T47D (cell line): Measurements from ENCODE around the gene FAM149B1.
"Not testable (repeated sequence)": the region's sequence is repeated elsewhere in the genome, so short reads cannot be mapped to it uniquely, and the experiment has no call there.

Source experiments
- DNase-seq, 2 experiments: peaks; one replicate each; pipeline versions ENCODE4 v3.0.0 to v3.0.0-alpha.2; 2011 to 2012; ENCODE audit warnings: low read depth in 1 of 2, low spot score in 1 of 2
- JUND ChIP-seq: IDR thresholded peaks from 2 replicates; pipeline ENCODE4 v1.6.1; 2012; ENCODE audit warnings: low read depth
- in situ Hi-C: cut with HindIII; loops from 2 replicates; pipeline ENCODE4 v1.10.0; 2016; ENCODE audit warnings: low sequenced_read_pairs, low pct_unique_long_range_greater_than_20kb

FAM149B1 gene

DNA sequence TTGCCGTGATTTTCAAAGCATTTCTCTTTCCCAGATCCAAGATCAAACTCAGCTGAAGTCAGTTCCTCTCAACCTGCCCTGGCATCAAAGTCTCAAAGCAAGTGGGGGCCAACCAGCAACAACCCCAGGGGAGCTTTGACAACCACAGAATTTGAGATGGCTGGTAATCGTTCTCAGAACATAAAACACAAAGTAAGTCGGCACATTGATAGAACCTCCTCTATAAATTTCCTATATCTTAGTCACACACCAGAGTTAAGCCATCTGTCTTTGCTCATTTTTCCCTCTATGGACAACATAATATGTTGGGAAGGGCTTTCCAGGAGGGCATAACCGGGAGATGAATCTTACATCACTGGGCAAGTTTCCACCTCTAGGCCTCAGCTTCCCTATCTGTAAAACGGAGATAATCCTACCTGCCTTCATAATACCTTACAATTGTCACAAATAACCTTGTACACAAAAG is 80.4 kb downstream of the FAM149B1 start:
- TF ChIP-seq JUND, result no peak
- DNase-seq, result no peak
- in situ Hi-C loops, result no loop called here

- TF ChIP-seq JUND, result no peak
- peak in 1 of 2 experiments; percentile 42 for DNase-seq
- in situ Hi-C loops, result no loop called here
Measured at GRCh38 chr10:73251683-73252444, 83.9 kb downstream of the FAM149B1 start.

DNA sequence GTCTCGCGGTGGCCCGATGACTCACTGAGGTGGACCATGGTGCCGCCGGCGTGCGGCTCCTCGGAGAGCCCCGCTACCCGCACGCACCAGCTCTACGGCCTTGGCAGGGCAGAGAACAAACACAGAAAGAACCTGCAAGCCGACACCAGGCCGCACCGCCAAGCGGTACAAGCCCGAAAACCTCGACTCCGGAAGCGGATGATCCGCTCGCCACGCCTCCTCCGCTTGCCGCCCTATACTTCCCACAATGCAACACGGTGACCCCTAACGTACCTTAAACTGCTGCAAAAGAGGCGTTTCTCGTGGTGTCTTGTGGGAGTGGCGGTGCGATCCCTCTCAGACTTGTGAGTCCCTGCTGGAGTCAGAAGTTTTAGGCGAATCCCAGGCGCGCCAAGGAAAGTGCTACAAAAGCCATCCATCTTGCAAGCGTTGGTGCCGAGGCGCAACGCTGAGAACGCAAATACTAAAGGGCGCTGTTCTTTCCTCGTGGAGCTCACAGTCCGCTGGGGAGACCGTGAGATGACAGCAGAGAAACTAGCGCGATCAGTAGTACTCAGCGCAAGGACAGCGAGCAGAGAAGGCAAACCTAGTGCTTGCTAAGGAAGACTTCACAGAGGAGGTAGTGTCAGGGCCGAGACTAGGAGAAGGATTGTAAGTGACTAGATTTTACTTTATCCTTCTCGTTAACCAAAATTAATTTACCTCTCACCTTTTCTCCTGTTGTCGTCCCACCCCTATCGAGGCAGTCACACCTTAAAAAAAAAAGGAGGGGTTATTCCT is 84.7 kb downstream of the FAM149B1 start, which contains the start of gene MRPS16:
TSS of gene MRPS16 (minus strand) at position 200 of the 780 bp plus-strand sequence. CDS start at position 38, 162 bp downstream.
- in situ Hi-C loops, result no loop called here
- TF ChIP-seq JUND, result no peak; the same call in 1 of the 2 replicates
- DNase-seq, result peak; percentile 95 to 99

DNA sequence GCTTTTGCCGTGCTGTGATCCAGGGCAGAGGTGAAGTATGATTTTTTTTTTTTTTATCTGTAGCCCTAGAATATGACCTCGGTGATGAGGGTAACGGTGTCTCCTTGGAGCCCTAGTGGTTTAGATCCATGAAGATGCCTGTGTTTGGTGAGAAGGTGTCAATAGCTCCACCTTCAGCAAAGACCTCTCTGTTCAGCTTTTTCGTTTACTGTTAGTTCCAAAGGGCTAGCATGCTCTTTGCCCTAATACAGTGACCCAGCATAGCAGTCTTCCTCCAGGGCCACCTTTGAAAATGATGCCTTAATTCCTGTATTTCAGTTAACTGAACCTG is 85.3 kb downstream of the FAM149B1 start:
- in situ Hi-C loops, result no loop called here
- peak in 1 of 2 experiments; percentile 45 for DNase-seq
- no peak for TF ChIP-seq JUND

DNA sequence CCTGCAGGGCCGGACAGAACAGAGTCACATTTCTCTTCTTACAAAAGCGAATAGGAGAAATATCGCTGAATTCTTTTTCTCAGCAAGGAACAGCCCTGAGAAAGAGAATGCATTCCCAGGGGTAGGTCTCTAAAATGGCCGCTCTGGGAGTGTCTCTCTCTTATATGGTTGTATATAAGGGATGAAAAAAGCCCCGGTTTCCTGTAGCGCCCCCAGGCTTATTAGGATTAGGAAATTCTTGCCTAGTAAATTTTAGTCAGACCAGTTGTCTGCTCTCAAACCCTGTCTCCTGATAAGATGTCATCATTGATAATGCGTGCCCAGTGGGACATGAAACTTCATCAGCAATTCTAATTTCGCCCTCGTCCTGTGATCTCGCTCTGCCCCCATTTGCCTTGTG is 90.7 kb downstream of the FAM149B1 start:
- DNase-seq, result peak in 1 of 2 experiments; percentile 16
- in situ Hi-C loops, result not testable (repeated sequence)

DNA sequence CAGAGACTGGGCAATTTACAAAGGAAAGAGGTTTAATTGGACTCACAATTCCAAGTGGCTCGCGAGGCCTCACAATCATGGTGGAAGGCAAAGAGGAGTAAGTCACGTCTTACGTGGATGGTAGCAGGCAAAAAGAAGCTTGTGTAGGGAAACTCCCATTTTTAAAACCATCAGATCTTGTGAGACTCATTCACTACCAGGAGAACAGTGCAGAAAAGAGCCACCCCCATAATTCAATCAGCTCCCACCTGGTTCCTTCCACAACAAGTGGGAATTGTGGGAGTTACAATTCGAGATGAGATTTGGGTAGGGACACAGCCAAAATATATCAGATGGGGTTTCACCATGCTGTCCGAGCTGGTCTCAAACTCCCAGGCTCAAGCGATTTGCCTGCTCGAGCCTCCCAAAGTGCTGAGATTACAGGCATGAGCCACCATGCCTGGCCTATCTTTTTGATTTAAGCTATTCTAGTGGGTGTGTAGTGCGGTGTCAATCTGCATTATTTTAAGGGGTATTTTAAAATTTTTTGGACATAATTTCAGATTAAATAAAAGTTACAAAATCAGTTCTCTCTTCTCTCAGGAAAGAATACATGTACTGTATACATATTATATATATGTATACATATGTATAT is 93.6 kb downstream of the FAM149B1 start:
- DNase-seq, result no peak
- no peak for TF ChIP-seq JUND
- in situ Hi-C loops, result no loop called here

GRCh38 chr10:73262105-73262730 is 94.3 kb downstream of the FAM149B1 start:
- no peak for DNase-seq
- no peak for TF ChIP-seq JUND
- in situ Hi-C loops, result no loop called here

DNA sequence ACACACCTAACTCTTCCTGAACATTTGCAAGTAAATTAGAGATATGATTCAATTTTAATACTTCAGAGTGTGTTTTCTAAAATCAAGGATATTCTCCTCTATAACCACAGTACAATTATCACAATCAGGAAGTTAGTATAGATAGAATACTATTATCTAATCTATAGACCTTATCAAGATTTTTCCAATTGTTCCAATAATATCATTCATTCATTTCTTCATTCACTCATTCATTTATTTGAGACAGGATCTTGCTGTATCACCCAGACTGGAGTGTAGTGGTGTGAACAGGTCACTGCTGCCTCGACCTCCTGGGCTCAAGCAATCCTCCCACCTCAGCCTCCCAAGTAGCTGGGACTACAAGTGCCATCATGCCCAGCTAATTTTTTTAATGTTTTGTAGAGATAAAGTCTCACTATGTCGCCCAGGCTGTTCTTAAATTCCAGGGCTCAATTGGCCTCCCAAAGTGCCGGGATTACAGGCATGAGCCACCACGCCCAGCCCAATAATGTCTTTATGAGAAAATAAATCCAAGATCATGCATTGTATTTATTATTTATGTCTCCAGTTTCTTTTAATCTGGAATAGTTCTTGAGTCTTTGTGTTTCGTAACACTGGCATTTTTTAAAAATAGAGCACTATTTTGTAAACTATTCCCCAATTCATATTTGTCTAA is 95.1 kb downstream of the FAM149B1 start:
- in situ Hi-C loops, result no loop called here
- DNase-seq, result no peak
- TF ChIP-seq JUND, result no peak

GRCh38 chr10:73263693-73264347 is 95.9 kb downstream of the FAM149B1 start:
- peak in 1 of 2 experiments; percentile 47 for DNase-seq
- no peak for TF ChIP-seq JUND
- in situ Hi-C loops, result no loop called here

DNA sequence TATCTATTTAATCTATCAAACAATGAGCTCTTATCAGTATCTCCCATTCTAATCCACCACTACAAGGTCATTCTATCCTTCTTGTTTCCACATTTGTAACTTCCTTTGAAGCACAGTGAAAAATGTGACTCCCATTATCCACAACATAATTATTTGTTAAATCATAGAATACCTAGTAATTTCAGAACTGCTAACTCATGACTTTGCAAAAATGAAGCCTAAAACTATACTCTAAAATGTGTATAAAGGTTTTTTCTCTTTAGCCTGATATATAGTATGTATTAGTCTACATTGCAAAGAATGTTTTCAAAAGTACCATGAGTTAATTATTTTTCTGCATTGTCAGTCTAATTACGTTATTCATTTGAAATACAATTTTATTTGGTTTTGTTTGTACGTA is 96.5 kb downstream of the FAM149B1 start:
- DNase-seq, result no peak
- in situ Hi-C loops, result no loop called here
- TF ChIP-seq JUND, result no peak

- no peak for TF ChIP-seq JUND
Measured at GRCh38 chr10:73281097-73281496, 113.2 kb downstream of the FAM149B1 start.

More at GRCh38 chr10:73281097-73281496, 113.2 kb downstream of the FAM149B1 start:
- no peak for DNase-seq
- in situ Hi-C loops, result no loop called here
